GM12878 (cell line): ENCODE measurements around the gene PADI3.

Experiments used
- CTCF ChIP-seq, 3 experiments: IDR thresholded peaks in 2 of 3; conservative IDR thresholded peaks in 1 of 3; 2 replicates each; pipeline ENCODE4 v1.5.1; 2011; ENCODE audit warnings: low read depth in 3 of 3, low read length in 3 of 3, mild to moderate bottlenecking in 3 of 3, control low read depth in 2 of 3, moderate library complexity in 2 of 3, inconsistent platforms in 1 of 3, mixed read lengths in 1 of 3; ENCODE audit not compliant: control insufficient read depth in 2 of 3, insufficient read depth in 1 of 3; ENCODE audit errors: extremely low read depth in 1 of 3
- E2F8 ChIP-seq: fragments of 450-650 bp; IDR thresholded peaks from 2 replicates; pipeline ENCODE4 v1.6.1; 2018; ENCODE audit warnings: mild to moderate bottlenecking, low read depth, moderate library complexity; ENCODE audit not compliant: partially characterized antibody
- ETV6 ChIP-seq, 2 experiments: fragments of 450-650 bp in 1 of 2; IDR thresholded peaks in 1 of 2; conservative IDR thresholded peaks in 1 of 2; 2 replicates each; pipeline ENCODE4 v1.6.1; 2014; ENCODE audit warnings: antibody characterized with exemption in 1 of 2, borderline replicate concordance in 1 of 2, low read depth in 1 of 2, mild to moderate bottlenecking in 1 of 2, moderate library complexity in 1 of 2
- EZH2 ChIP-seq: IDR thresholded peaks from 2 replicates; pipeline ENCODE4 v1.6.1; 2012; ENCODE audit warnings: low read depth, mild to moderate bottlenecking, control low read depth, inconsistent platforms, low read length, borderline replicate concordance; ENCODE audit not compliant: control insufficient read depth
- PKNOX1 ChIP-seq: fragments of 450-650 bp; IDR thresholded peaks from 2 replicates; pipeline ENCODE4 v1.6.1; 2016; ENCODE audit warnings: mild to moderate bottlenecking
- POLR2A ChIP-seq: IDR thresholded peaks from 2 replicates; pipeline ENCODE4 v1.6.1; 2011; ENCODE audit warnings: low read depth, mild to moderate bottlenecking, low read length
- RAD51 ChIP-seq: fragments of 450-650 bp; IDR thresholded peaks from 2 replicates; pipeline ENCODE4 v1.6.1; 2016; ENCODE audit warnings: moderate library complexity, mild to moderate bottlenecking, inconsistent platforms
- ZNF24 ChIP-seq: fragments of 450-650 bp; IDR thresholded peaks from 2 replicates; pipeline ENCODE4 v1.6.1; 2017; ENCODE audit warnings: antibody characterized with exemption, mild to moderate bottlenecking

DNA sequence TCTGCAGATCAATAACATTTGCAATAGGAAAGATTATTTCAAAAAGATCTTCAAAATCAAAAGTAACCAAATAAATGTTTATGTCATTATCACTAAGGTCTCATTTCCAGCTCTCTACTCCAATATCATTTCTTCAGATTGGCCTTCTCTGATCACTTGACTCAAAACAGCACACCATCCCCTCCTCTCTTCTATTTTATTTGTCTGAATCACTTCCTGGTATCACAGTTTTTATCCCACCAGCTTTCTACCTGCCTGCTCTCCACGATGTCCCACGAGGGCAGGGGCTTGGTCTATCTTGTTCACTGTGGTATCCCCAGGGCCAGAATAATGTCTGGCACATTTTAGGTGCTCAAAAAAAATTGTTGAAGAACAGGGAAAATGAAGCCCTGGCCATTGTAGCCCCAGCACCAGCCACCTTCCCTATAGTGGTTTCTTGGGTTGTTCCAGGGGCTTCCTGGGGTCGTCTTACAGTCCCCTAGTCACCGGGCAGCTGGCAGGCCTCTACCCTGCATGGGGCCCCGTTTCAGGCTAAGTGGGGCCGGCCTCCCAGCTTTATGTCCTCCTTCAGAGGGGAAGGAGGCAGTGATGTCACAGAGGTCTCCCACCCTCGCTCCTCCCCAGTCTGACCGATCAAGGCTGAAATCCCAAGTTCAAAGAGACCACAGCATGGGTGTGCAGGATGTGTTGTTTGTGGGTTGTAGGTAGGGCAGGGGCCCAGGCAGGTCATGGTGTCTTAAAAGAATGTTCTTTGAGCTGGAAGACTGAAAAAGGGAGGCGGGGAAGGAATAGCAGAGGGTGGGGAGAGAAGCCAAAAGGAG is 47.5 kb upstream of the PADI3 start:
- TF ChIP-seq RAD51: no peak
- TF ChIP-seq E2F8: no peak
- TF ChIP-seq PKNOX1: no peak
- no peak for TF ChIP-seq CTCF (IDR thresholded peaks at IDR 0.05 in 2 of 3, conservative IDR thresholded peaks at IDR 0.05 in 1 of 3; ENCODE audit: control insufficient read depth in 2 of 3, extremely low read depth in 1 of 3, insufficient read depth in 1 of 3, low read depth in 3 of 3, low read length in 3 of 3)
- no peak for TF ChIP-seq POLR2A
- TF ChIP-seq ETV6 (conservative IDR thresholded peaks at IDR 0.05 in 1 of 2, IDR thresholded peaks at IDR 0.05 in 1 of 2; ENCODE audit: borderline replicate concordance in 1 of 2, low read depth in 1 of 2): no peak
- no peak for TF ChIP-seq EZH2
- no peak for TF ChIP-seq ZNF24
